Pons (tissue), 1 donor: ENCODE measurements around the gene SRSF9.
"Not testable (repeated sequence)": the region's sequence is repeated elsewhere in the genome, so short reads cannot be mapped to it uniquely, and the experiment has no call there.

Experiments used
- DNase-seq: peaks from one replicate; pipeline ENCODE4 v3.0.0-alpha.2; 2016; ENCODE audit warnings: low spot score

The SRSF9 gene

DNA sequence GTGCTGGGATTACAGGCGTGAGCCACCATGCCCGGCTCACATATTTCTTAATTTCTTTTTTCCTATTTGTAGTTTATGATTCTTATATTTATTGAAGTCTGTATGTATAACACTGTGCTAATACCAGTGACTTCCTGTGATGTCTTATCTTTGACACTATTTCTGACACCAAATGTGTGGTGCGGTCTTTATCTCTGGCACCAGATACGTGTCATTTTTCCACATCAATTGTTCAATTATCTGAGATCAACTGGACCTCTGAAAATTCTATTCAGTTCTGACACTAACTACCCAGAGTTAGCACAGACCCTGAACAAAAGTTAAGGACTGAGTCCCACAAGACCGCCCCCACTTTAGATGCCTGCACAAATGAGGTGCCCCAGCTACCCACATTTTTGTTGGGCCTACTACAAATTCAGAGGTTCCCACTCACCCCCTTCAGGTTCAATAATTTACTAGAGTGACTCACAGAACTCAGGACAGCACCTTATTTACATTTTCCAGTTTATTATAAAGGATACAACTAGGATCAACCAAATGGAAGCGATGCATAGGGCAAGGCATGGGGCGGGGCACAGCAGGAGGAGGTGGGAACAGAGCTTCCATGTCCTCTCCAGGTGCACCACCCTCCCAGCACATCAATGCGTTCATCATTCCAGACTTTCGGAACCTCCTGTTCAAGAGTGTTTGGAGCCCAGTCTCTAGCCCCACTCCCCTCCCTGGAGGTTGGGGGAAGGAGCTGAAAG is 11.6 kb upstream of the SRSF9 start:
- DNase-seq, result no peak

DNA sequence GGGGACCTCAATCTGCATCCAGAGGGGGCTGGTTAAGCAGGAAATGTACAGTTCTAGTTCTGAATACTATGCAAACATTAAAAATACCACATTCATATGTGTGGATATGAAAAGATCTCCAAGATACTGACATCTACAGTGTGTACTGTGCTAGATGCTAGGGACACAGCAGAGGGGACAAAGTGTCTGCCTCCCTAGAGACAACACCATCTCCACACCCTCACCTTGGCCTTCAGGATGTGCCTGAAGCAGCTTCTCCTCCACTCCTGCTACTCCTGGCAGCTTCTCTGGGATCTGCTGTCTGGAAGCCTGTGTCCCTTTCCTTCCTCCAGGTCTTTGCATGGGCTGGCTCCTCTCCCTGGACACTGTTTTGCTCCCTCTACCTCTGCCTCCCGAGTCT is 10.7 kb upstream of the SRSF9 start:
- no peak for DNase-seq

DNA sequence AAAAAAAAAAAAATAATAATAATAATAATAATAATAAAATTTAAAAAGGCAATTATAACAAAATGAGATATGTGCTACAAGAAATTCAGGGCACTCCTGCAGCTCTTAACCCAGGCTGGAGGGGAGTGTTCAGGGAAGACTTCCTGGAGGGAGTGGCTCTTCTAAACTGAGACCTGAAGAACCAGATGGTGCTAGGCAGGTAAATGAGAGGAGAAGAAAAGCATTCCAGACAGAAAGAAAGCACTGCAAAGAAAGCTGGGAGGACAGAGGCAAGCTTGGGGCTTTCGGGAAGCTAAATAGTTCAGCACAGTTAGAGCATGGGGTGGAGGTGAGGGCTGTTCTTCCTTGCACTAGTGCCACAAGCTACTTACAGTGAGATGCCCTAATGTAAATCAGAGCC is 9.9 kb upstream of the SRSF9 start:
- DNase-seq, result no peak

DNA sequence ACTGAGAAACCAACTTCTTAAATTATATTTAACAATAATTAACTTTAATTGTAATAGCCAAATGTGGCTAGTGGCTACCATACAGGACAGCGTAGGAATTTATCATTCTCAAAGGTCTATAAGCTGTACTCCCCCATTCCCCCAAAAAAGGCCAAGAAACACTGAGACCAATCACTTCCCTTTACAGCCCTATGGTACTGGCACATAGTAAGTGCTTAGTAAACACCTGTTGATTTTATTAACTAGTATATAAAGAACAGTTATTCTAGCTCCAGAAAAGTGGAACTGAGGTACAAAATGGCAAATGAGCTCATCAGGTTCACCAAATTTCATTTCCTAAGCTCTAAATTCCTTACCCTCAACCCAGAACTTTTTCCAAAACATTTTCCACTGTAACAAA is 6.1 kb upstream of the SRSF9 start:
- no peak for DNase-seq

DNA sequence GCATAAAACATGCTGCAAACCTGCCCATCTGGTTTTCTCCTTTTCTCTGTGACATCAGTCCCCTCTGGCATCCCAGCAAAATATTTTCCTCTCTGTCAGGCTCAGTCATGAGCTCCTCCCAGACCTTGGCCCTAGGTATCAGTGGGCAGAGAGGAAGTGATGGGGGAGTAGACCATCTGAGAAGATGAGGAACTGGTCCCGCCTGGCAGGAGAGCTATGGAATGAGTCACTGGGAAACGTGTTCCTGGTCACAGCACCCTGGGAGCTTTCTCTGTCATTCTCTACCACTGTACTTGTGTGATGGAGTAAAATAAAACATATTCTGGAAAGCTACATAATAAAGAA is 5.0 kb upstream of the SRSF9 start:
- DNase-seq, result no peak

DNA sequence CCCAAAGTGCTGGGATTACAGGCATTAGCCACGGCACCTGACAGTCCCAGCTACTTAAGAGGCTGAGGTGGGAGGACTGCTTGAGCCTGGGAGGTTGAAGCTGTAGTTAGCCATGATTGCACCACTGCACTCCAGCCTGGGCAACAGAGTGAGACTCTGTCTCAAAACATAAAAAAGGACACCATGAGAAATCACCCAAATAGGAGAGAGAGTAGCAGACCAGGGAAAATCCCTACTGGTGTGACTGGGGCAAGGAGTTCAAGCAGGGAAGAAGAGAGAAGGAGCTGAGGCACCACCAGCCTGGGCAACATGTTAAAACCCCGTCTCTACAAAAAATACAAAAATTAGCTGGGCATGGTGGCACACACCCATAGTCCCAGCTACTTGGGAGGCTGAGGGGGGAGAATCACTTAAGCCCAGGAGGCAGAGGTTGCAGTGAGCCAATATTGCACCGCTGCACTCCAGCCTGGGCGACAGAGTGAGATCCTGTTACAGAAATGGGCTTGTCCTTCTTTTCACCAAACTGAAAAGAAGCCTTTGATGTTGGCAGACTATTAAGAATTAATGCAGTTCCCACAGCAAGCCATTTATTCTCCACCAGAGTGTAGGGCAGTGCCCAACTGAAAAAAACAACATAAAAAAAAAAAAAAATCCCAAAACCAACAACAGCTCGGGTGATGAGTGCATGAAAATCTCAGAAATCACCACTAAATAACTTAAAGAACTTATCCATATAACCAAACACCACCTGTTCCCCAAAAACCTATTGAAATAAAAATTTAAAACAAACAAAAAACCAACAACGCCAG is 4.5 kb upstream of the SRSF9 start:
- no peak for DNase-seq

DNA sequence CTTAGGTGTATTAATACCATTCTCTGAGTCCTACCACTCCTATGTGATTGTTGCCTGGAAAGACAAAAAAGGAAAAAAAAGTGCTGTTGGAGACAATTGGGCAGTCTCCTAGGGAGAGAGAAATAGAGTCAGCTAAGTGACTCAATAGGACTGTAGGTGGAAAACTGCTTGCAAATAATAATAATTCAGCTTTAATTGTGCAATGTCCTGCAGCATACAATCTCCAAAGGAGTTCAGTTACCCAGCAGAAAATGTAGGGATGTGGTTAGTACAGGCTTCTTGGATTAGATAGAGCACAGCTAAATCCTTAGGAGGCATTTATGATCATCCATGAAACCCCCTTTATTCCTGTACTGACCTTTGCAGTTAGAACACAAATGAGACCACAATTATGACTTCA is 3.0 kb upstream of the SRSF9 start:
- DNase-seq, result no peak

DNA sequence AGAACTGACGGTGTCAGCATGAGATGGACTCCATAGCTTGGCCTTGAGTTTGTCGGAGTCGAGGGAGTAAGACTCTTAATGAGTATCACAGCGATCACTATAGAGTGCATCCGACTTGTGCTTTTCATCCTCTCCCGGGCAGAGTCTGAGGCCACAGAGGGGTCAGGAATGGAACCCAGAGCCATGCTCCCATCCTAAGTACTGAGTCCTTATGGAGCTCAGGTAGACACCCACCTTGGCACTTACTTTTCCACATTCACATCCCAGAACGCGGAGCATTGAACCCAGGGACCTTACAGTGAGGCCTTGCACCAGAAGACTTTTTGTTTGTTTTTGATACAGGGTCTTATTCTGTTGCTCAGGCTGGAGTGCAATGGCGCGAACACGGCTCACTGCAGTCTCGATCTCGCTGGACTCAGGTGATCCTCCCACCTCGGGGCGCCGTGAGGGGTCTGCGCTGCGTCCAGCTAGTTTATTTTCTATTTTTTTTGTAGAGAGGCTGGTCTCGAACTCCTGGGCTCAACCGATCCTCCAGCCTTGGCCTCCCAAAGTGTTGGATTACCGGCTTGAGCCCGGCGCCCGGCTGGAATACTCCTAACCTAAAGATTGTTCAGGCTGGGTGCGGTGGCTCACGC is 719 bp upstream of the SRSF9 start:
- DNase-seq, result no peak

DNA sequence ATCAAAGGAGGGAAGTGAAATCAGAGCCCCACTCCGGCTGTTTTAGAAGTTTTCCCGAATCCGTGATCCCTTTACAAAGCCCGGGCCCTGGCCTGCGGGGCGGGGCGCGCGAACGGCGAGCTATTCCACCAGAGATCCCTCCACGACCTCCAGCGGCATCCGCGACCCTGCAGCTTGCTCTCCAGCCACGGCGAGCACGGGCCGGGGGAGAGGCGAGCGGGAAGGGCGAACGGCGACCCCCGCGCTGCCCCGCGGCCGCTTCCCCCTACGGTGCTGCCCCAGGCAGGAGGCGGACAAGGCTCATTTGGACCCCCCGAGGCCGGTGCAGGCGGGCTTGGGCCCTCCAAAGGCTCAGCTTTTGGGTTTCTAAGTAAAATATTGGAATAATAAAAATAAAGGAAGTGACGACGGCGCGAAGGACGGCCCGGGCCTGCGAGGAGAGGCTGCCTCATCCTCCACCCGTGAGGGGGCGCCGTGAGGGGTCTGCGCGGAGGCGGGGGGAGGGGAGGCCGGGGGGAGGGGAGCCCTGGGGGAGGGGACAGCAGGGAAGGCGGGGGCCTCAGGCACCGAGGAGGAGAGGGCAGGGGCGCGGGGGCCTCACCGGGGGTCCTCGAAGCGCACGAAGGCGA is 613 bp downstream of the SRSF9 start:
- DNase-seq, result no peak

DNA sequence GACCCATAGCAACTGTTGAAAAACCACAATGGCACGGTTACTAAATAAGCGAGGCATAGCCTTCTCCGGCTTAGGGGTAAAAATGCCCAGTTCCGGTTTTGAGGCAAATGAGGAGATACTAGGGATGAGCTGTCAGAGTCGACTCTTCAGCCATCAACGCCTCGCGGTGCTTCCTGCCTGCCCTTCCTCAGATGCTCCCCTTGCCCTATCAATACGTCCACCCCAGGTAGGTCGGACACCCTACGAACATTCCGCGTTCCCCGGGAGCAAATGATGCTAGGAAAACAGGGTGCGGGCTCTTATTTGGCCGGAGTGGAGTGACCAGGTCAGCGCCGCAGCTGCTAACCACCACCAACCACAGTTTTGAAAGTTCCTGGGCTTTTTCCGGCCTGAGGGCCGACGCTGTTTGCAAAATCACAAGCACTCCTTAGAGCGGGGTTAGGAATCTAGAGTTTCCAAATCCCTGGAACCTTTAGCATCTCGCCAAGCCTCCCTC is 1.2 kb downstream of the SRSF9 start:
- DNase-seq, result no peak

DNA sequence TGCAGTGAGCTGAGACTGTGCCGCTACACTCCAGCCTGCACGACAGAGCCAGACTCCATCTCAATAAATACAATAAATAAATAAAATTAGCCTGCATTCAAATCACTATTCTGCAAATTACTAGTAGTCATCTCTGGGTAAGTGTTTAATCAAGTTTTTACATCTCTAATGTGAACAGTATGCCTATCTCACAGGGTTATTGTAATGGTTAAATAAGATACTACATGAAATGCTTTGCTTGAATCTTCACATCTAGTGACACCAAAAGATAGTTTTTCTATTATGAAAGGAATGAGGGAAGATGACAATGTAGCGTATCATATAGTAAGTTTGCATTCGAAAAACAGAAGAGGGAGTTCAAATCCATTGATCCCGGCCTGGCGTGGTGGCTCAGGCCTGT is 2.1 kb downstream of the SRSF9 start:
- no peak for DNase-seq

DNA sequence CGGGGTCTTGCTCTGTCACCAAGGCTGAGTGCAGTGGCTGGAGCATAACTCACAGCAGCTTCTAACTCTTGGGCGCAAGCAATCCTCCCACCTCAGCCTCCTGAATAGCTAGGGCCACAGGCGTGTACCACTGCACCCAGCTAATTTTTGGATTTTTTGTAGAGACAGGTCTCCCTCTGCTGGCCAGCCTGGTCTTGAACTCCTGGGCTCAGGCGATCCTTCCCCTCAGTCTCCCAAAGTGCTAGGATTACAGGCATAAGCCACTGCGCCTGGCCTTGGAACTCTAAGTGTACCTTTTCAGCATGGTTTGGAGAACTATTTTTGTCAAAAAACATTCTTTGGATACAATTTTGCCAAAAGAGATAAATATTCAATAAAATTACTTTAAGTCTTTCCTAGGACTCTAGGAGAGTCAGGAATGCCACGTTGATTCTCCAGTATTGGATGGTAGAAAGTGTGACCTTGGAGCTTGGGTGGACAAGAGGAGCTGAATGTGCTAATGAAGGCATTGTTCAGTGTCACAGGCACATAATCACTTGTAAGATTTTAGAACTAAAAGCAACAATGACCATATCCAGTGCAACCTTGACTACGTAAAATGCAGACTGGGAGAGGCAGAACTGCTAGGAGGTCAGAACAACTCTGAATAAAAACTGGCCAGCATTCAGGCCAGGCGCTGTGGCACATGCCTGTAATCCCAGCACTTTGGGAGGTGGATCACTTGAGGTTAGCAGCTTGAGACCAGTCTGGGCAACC is 2.8 kb downstream of the SRSF9 start:
- DNase-seq, result no peak

DNA sequence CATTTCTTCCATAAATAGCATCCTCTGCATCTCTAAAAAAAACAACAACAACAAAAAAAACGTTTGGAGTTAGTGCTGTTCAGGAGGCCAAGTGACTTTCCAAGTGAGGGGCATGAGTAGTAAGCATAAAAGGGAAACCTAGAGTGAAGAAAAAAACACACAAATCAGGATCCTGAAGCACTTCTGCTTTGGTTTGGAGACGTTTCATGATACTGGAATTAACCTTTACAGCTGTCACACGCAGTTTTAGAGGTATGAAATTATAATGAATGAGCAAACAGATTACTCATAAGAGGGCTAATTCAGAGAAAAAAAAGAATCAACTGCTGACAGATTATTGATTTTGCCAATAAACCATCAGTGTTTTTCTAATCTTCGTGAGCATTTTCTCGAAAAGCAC is 3.8 kb downstream of the SRSF9 start:
- no peak for DNase-seq

DNA sequence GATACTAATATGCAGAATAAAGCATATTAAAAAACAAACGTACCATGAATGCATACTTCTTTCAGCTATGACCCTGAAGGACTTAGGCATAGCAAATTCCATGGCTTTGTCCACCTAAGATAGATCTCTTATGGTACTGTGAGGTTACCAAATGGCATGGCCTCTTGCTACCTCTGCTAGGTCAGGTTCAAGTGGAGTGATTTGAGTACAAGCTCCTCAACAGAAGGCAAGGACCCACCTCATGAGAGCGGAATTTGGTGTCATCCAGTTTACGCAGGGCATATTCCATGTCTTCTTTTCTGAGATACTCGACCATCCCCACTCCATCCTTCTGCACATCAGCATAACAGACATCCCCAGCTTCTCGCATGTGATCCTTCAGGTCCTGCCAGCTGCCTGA is 5.8 kb downstream of the SRSF9 start:
- DNase-seq, result no peak

DNA sequence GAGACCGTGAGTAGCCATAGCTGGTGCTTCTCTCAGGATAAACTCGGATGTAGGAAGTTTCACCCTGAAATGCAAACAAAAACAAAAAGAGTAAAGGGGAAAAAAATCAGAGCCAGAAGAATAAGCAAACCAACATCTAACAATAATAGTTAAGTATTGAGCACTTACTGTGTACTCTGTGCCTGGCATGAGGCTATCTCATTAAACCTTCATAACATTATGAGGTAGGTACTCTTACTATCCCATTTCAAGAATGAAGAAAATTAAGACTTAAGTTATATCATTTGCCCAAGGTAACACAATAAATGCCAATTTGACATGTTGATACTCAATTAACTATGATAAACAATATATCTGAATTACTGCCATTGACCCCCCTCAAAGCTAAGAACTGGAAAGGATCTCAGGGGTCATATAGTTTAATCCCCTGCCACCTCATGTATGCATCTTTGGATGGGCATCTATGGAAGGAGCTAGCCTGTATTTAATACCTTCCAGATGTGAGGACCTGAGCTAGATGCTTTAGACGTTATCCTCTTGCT is 7.4 kb downstream of the SRSF9 start:
- DNase-seq, result no peak

DNA sequence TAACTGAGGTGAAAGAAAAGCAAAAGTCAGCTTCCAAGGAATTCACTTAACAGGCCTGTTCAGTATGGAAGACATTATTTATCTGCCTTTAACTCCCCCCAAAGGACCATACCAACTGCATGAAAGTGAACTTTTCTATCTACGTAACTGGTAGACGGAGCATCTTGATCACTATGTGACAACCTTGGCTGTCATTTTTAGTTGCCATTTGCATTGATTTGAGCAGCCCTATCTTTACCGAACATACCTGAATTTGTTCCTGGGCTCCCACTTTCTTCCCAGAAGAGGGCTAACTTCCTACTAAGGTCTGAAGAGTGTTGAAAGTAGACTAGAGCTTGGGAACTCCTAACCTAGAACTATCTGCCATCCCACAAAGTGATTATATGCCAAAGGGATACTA is 9.4 kb downstream of the SRSF9 start:
- DNase-seq, result no peak

DNA sequence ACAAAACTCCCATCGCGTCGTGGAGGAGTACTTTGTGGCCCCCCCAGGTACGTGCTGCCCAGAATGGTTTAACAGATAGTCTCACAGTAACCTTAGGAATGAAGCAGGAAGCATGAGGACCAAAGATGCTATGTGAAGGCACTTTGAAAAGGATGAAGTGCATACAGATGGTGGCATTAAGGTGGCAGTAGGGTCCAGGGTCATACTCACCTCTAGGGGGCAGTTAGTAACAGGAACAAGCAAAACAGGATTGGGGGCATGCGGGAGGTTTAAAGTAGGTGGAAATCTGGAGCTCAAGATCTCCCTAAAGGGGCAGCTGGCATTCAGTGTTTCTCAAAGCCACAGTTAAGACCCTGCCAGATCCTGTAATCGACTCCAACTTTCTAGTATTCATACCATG is 12.4 kb downstream of the SRSF9 start:
- DNase-seq, result no peak

DNA sequence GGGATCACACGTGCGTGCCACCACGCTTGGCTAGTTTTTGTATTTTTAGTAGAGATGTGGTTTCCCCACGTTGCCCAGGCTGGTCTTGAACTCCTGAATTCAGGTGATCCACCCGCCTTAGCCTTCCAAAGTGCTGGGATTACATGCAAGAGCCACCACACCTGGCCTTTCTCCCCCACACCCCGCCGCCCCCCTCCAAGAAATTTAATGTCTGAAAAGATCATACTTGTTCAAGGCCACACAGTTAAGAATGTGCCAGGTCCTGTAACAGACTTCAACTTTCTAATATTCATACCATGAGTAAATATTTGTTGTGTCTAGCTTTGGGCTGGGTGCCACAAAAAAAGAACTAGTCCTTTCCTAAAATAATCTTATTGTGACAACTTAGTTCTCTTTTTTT is 14.2 kb downstream of the SRSF9 start:
- no peak for DNase-seq

DNA sequence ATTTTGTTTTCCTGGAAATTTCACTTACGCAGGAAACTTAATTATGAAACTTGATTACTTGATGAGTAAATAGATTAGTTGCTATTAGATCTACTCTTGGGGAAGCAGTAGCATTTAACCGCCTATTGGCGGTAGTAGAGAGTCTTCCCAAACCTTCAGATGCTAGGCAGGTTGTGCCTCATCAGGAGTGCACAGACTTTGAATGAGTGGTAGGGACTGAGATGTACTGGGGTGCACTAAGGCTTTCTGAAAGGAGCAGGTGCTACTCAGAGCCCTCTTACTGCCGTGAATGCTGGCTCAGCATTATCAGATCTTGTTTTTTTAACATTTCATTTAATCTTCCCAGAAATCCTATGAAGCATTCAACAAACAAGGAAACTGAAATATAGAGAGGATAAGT is 15.6 kb downstream of the SRSF9 start:
- DNase-seq, result no peak

DNA sequence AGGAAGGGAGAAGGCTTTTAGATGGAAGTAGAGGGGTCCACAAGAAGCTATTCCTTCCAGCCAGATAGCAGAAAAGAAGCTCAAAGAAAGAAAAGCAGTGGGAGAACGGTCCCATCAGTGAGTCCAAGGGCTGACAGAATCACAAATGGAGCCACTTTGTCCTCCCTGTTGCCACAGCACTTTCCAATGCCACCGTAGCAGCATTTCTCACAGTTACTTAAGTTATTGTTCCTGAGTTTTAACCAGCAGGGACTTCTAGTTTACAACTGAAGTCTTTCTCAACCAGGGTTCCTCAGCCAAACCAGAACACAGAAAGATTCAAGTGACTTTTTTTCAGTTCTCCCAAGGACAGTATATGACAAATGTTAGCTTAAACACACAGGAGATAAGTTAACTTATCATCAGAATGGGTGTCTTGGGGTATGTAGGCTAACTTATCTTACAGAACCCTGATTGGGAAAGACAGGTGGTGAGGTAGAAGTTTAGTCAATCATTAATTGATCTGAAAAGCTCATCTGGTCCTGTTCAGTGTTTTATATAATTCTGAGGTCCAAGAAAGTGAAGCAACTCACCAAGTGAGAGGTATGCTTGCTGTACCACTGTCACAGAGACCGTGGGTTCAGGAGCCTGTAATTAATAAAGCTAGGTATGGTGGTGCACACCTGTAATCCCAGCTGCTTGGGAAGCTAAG is 16.3 kb downstream of the SRSF9 start:
- DNase-seq, result no peak

DNA sequence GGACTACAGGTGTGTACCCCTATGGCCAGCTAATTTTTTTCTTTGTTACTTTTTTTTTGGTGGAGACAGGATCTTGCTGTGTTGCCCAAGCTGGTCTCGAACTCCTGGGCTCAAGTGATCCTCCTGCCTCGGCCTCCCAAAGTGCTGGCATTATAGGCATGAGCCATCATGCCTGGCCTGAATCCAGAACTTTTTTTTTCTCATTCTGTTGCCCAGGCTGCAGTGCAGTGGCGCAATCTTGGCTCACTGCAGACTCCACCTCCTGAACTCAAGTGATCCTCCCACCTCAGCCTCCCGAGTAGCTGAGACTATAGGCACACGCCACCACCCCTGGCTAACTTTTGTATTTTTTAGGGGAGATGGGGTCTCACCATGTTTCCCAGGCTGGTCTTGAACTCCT is 17.0 kb downstream of the SRSF9 start:
- not testable (repeated sequence) for DNase-seq
